HG03175 (cell line): ENCODE data around the gene BEGAIN.

ENCODE experiments used
- ATAC-seq: cut with Tn5 transposase; IDR thresholded peaks from one replicate; pipeline ENCODE4 v1.9.1; 2021; ENCODE audit warnings: mild to moderate bottlenecking, moderate library complexity; ENCODE audit not compliant: unreplicated experiment

BEGAIN gene

DNA sequence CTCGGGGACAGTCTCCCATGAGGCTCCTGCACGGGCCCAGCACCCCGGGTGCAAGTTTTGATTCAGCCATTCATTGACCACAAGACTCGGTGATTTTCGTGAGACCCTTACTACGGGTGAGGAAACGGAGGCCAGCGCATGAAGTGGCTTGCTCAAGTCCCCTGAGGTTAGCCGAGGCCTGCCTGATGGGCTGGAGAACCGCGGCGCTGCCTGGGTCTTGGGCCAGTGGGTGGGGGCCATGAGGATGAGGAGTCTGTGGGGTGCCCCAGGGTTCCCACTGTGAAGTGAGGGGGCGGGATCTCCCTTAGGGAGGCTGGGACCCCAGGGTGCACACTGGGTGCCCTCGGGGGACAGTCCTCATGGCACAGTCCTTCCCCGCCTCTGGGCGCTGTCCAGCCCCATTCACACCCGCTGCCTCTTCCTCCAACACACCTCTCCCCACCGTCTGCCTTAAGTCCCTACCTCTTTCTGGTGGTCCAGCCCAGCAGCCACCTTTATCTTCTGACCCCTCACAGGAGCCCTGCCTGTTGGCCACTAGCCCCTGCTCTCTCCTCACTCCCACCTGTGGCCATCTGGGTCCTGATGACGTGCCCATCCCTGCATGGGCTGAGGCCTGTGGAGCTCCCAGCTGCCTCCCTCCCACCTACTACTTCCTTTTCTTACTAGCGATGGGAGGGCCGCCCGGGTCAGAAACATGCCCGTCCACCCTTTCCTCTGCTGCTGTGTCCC lies 16.3 kb downstream of the BEGAIN start:
- ATAC-seq: no peak

DNA sequence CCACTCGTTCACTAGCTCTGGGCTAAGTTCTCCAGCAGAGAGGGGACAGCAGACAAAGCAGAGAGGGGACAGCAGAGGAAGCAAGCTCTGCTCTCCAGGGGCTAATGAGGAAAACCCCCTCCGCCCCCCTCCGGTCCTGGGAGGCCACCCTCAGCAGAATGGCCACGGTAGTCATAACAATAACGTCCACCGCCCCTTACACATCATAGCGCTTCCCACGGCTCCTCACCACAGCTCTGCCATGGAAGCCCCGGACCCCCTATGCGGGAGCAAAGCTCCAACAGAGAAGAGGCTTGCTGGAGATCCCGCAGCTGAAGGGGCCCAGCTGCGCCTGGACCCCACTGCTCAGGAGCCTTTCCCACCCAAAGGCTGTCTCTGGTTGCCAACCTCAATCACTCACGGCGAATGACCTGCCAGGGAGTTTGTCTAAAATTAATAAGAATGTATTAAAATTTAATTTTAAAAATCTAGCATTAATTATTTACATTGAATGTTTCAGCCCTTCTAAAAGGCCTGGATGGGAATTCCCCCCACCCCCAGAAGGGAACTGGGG lies 17.4 kb downstream of the BEGAIN start:
- no peak for ATAC-seq

DNA sequence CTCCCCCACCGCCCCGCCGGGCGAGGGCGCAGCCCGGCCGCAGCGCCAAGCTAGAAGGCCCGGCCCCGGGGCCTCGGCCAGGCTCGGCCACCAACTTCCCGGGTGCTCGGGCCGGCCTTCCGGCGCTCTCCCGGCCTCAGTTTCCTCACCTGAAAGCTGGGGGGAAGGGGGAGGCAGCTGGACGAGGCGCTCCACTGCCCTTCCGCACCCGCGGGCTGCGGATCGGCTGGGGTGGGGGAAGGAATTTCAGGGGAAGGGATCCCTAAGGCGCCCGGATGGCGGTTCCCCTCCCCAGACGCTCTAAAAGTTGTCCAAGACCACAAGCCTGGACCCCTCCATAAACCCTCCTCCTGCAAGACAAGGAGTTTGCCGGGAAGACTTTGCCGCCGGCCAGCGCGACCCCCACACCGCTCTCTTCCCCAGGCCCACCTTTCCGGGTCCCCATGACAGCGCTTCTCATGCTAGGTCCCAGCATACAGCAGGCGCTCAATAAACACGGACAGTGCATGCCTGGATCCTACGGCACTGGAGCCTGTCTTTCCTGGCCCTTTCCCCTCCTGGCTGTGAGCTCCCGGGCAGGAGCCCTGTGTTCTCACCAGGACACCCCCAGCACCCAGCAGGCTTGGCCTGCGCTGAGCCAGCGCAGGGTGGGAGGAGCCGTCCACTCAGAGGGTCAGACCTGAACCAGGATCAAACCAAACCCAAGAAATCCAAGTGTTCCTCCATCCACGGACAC lies 18.1 kb downstream of the BEGAIN start:
- no peak for ATAC-seq

DNA sequence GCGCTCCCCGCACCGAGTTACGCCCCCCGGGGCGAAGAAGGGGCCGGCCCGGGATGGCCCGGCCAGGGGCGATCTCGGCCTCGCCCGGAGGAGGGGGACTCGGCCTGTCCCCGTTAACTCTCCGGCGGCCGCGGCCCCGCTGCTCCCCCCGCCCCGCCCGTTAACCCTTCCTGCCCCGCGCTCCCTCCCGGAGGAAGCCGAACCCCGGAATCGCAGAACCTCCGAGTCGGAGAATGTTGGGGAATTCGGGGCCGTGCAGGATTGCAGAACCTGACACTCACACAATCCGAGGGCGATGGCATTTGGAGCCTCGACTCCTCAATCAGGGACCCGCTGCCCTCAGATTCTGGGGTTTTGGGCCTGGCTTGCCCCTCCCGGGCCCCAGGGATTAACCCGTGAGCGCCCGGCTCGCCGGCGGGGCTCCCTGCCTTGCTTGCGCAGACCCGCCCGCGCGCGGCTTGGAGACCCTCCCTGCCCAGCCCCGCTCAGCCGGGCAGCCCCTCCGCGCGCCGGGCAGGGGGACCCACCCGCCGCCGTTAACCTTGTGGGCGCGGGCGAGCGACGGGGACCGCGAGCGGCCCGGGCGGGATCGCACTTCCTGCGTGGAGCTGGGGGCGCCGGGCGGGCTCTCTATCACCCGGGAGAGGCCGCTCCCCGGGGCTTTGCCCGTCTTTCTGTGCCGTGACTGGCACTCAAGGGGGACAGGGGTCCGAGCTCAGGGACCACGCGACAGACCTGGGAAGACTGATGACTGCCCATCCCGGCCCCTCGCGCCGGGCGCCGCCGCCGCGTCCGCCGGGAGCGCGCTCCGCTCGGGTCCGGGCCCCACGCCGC lies 18.8 kb downstream of the BEGAIN start:
- no peak for ATAC-seq

DNA sequence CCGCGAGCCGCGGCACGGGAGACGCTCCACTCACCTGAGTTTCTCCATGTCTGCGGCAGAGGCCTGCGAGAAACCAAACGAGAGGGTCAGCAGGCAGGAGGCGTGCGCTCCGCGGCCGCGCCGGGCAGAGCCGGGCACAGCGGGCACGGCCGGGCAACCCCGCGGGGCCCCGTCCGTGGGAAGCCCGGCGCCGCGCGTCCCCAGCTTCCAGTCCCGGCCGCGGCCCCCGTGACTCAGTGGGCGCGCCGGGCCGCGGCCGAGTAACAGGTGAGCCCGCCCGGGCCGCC lies 19.4 kb downstream of the BEGAIN start:
- no peak for ATAC-seq

DNA sequence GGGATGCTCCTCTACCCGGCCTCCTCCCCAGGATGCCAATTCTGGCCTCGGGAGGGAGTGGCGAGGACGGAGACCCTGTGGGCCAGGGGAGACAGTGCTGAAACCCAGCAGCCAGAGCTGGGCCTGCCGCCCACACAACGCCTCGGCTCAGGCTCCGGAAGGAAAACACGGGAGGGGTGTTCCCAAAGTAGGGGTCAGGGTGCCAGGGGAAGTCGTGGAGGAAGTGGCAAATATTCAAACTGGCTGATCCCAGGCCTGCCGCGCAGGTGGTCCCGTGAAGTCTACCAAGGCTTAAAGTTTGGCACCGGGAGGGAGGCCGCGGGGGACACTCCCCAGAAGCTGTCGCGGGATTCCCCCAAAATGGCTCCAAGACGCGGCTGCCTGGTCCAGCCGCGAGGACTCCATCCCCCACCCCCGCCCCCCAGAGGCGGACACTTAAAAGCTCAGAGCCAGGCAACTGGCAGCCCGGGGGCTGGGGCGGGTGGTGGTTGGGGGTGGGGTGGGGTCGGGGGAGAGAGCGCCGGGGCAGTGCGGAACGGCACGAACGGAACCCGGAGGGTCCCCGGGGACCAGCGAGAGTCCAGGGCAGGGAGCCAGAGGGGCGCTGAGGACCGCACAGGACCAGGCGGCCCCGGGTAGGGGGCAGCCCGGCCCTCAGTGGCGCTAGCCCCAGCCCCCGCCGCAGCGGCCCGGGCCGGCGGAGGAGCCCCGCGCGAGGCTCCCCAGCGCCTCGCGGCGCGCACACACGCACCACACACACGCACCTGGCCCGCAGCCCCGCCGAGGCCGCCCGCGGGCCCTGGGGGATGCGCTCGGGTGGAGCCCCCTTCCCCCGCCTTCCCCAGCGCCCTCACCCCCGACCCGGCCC lies 20.0 kb downstream of the BEGAIN start:
- ATAC-seq: no peak

- no peak for ATAC-seq
Observed at GRCh38 chr14:100566586-100566985, 20.6 kb downstream of the BEGAIN start.

GRCh38 chr14:100566119-100566518 lies 21.1 kb downstream of the BEGAIN start:
- ATAC-seq: no peak

GRCh38 chr14:100565650-100566049 lies 21.6 kb downstream of the BEGAIN start:
- ATAC-seq: no peak

DNA sequence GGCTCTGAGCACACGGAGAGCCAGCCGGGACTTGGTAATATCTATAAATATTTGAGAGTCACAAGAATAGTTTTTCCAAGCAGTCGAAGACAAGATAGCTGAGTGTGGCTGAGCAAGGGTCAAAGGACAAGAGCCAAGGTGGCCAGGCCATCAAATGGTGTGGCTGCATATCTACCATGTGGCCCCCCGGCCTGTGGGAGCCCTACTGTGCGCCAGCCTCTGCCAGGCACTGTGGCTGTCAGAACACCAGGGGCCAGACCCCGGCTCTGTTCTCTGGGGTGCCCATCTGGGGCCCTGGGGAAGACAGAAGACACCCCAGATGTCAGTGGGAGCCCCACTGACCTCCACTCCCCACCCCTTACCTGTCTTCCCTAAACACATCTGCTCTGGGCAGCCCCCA lies 22.7 kb downstream of the BEGAIN start:
- ATAC-seq: no peak

- ATAC-seq: no peak
Observed at GRCh38 chr14:100562751-100563150, 24.5 kb downstream of the BEGAIN start.

DNA sequence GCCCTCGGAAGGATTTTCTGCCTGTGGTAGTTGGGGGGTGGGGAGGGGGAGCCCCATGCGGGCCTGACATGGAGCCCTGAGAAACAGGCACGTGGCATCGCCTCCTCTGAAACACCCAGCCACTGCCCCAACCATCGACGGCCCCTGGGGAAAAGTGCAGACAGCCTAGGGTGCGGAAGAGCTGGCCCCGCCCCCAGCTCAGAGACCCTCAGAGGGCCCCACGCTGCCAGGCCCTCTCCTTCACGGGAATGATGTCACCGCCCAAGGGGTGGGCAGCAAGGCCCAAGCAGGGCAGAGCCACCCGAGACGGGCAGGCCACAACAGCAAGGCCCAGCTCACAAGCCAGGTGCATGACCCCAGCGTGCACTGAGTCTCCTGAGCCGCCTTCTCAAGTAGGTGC lies 26.2 kb downstream of the BEGAIN start:
- ATAC-seq: no peak

DNA sequence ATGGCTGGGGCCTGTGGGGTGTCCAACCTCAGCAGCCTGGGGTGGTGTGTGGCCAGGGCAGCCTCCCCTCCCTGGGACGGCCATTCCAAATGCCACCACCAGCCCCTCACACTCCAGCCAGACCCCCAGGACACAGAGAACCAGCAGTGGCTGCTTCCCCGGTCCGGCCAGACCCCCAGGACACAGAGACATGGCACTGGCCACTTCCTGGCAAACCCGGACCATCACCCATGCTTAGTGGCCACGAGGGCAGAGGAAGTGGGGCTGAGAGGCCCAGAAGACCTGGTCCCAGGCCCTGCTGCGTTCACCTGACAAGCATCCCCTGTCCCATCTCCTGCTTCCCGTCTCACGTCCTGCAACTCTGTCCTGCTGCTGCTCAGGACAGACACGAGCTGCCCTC lies 26.7 kb downstream of the BEGAIN start:
- ATAC-seq: no peak

DNA sequence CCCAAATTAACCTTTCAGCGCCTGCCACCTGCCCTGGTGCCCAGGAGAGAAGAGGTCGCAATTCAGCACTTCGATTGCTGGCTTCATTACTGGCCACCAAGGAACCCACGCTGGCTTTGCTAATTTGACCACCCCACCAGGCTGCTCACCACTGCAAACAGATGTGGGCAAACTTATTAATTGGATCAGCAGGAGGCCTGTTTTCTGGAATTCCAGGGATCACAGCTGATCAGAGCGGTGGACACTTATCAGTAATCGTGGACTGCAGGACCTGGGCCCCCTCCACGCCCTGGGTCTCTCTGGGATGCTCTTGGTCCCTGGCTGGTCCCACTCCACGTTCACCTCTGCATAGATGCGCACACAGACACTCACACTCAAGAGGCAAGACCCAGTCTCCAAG lies 27.8 kb downstream of the BEGAIN start:
- ATAC-seq: no peak

- ATAC-seq: no peak
Observed at GRCh38 chr14:100558966-100559365, 28.3 kb downstream of the BEGAIN start.

DNA sequence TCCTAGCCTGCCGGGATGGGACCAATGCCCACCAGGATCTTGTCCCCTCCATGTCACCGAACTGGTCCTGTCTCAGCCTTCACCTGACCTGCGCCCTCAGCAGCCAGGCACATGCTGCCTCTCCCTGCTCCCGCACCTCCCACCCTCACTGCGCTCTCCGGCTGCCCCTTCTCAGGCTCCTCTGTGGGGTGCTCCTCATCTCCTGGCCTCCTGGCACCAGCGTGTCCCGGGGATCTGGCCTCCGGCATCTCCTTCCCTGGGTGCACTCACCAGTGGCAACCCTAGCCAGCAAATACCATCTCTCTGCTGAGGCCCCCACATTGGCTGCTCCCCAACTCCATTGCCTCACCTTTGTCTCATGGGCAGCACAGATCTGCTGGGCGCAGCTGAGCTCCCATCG lies 29.0 kb downstream of the BEGAIN start:
- ATAC-seq: no peak

DNA sequence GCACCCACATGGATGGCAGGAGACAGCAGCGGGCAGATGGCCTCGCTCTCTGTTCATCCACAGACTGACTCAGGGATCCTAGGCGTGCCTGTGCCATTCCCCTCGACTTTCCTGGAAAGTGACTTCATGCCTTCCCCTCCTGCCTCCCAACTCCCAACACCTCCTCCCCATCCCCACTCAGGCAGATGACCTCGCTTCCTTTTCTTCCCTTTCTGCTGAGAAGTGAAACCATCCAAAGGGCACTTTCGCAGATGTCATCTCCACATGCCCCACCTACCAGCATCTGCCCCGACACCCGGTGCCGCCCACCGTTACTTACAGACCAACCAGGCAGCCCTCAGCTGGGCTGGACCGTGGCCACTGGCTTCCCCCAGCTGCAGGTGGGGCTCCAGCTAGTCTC lies 29.6 kb downstream of the BEGAIN start:
- no peak for ATAC-seq

- no peak for ATAC-seq
Observed at GRCh38 chr14:100556936-100557505, 30.2 kb downstream of the BEGAIN start.

GRCh38 chr14:100556140-100556475 lies 31.1 kb downstream of the BEGAIN start:
- ATAC-seq: no peak

- ATAC-seq: no peak
Observed at GRCh38 chr14:100555436-100556139, 31.6 kb downstream of the BEGAIN start.
